ENCODE data around the gene STPG4.

Gene STPG4

GRCh38 chr2:47152803-47153202 is 2.3 kb downstream of the STPG4 start:
- H3K4me3 ChIP-seq (replicated peaks; ENCODE audit: low read depth, low read length): no peak overlapping the region
- peaks cover 8% of the 10 kb centered on the region for H3K36me3 ChIP-seq (ENCODE audit: control insufficient read depth, insufficient read depth, low read length)
- TF ChIP-seq, protein P1, sequence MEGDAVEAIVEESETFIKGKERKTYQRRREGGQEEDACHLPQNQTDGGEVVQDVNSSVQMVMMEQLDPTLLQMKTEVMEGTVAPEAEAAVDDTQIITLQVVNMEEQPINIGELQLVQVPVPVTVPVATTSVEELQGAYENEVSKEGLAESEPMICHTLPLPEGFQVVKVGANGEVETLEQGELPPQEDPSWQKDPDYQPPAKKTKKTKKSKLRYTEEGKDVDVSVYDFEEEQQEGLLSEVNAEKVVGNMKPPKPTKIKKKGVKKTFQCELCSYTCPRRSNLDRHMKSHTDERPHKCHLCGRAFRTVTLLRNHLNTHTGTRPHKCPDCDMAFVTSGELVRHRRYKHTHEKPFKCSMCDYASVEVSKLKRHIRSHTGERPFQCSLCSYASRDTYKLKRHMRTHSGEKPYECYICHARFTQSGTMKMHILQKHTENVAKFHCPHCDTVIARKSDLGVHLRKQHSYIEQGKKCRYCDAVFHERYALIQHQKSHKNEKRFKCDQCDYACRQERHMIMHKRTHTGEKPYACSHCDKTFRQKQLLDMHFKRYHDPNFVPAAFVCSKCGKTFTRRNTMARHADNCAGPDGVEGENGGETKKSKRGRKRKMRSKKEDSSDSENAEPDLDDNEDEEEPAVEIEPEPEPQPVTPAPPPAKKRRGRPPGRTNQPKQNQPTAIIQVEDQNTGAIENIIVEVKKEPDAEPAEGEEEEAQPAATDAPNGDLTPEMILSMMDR (IDR thresholded peaks at IDR 0.05; ENCODE audit: insufficient read depth, low read length, poor library complexity, severe bottlenecking): no peak
- H3K27me3 ChIP-seq (replicated peaks; ENCODE audit: control insufficient read depth, insufficient read depth, low read length): no peaks in the 10 kb centered on the region
- DNase-seq (ENCODE audit: extremely low read depth, insufficient read length): no peak

DNA sequence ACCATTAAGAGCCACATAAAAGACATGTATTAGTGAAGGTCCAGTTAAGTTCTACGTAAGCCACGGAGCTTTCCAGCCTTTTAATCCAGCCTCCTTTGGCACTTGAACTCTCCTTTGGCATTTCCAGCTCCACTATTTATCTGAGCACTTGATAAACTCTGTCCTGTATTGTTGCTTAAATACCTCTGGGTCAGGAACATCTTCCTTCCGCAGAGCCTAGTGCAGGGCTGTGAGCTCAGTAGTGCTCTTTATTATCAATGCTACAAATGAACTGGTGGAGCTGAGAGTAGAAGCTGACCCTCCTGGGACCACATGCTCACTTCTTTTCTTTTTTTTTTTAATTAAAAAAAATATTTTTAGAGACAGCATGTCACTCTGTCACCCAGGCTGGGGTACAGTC is 4.9 kb downstream of the STPG4 start:
- TF ChIP-seq, protein P1 (IDR thresholded peaks at IDR 0.05; ENCODE audit: insufficient read depth, low read length, poor library complexity, severe bottlenecking): no peak
- H3K4me3 ChIP-seq (replicated peaks; ENCODE audit: low read depth, low read length): no peak overlapping the region
- no peaks in the 10 kb centered on the region for H3K27me3 ChIP-seq (replicated peaks; ENCODE audit: control insufficient read depth, insufficient read depth, low read length)
- DNase-seq (ENCODE audit: extremely low read depth, insufficient read length): no peak
- peaks cover 10% of the 10 kb centered on the region for H3K36me3 ChIP-seq (ENCODE audit: control insufficient read depth, insufficient read depth, low read length)

DNA sequence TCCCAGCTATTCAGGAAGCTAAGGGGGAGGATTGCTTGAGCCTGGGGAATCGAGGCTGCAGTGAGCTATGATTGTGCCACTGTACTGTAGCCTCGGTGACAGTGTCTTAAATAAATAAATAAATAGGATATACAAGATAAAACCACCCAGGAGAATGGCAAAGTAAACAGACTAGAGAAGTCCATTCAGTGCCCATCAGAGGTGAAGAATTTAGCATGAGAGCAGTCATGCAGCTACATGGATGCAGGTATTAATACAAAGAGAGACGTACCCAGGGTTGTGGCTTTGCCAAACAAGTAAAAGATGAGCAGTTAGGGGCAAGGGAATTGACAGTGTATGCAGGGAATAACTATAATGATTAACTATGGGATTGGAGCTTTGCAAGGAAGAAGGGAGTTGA is 8.1 kb downstream of the STPG4 start:
- TF ChIP-seq, protein P1 (IDR thresholded peaks at IDR 0.05; ENCODE audit: insufficient read depth, low read length, poor library complexity, severe bottlenecking): no peak
- Histone ChIP-seq H3K4me3 (replicated peaks; ENCODE audit: low read depth, low read length) (no peak overlapping the region), H3K27me3 (replicated peaks; ENCODE audit: control insufficient read depth, insufficient read depth, low read length) (no peaks in the 10 kb centered on the region), H3K36me3 (ENCODE audit: control insufficient read depth, insufficient read depth, low read length) (peaks cover 7% of the 10 kb centered on the region)
- DNase-seq (ENCODE audit: extremely low read depth, insufficient read length): no peak

- TF ChIP-seq, protein P1 (IDR thresholded peaks at IDR 0.05; ENCODE audit: insufficient read depth, low read length, poor library complexity, severe bottlenecking): no peak
- Histone ChIP-seq H3K36me3 (ENCODE audit: control insufficient read depth, insufficient read depth, low read length) (peaks cover 7% of the 10 kb centered on the region), H3K27me3 (replicated peaks; ENCODE audit: control insufficient read depth, insufficient read depth, low read length) (no peaks in the 10 kb centered on the region), H3K4me3 (replicated peaks; ENCODE audit: low read depth, low read length) (no peak overlapping the region)
- DNase-seq (ENCODE audit: extremely low read depth, insufficient read length): no peak
These were observed 9.6 kb downstream of the STPG4 start for GRCh38 chr2:47145466-47145865.

DNA sequence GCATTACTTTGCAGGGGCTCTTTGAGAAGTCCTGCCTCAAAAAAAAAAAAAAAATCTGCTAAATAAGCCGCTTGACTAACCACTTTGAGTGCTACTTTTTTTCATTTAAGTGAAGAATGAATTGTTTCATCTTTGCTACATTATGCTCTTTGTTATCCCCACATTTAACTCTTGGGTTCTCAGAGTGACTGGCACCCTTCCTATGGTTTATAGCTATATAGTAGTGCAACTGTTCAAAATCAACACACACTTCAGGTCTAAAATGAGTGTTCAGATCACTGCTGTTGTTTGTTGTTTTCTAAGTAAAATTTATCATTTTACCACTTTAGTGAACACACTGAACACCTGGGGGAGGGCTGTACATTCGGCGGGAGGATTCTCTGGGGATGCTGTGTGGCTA is 13.6 kb downstream of the STPG4 start:
- Histone ChIP-seq H3K36me3 (ENCODE audit: control insufficient read depth, insufficient read depth, low read length) (peaks cover 3% of the 10 kb centered on the region), H3K4me3 (replicated peaks; ENCODE audit: low read depth, low read length) (no peak overlapping the region), H3K27me3 (replicated peaks; ENCODE audit: control insufficient read depth, insufficient read depth, low read length) (no peaks in the 10 kb centered on the region)
- DNase-seq (ENCODE audit: extremely low read depth, insufficient read length): no peak
- TF ChIP-seq, protein P1 (IDR thresholded peaks at IDR 0.05; ENCODE audit: insufficient read depth, low read length, poor library complexity, severe bottlenecking): no peak

GRCh38 chr2:47134386-47135090 is 20.6 kb downstream of the STPG4 start:
- TF ChIP-seq, protein P1 (IDR thresholded peaks at IDR 0.05; ENCODE audit: insufficient read depth, low read length, poor library complexity, severe bottlenecking): no peak
- Histone ChIP-seq H3K36me3 (ENCODE audit: control insufficient read depth, insufficient read depth, low read length) (no peaks in the 10 kb centered on the region), H3K27me3 (replicated peaks; ENCODE audit: control insufficient read depth, insufficient read depth, low read length) (no peaks in the 10 kb centered on the region), H3K4me3 (replicated peaks; ENCODE audit: low read depth, low read length) (no peak overlapping the region)
- no peak for DNase-seq (ENCODE audit: extremely low read depth, insufficient read length)

All from GM06990 (cell line).